Stimulated activated CD4-positive, alpha-beta T cell treated with anti-CD3 and anti-CD28 coated beads, Interleukin-15, amount 100 ng/mL, for 1 hour (primary cell): ENCODE results near the gene WDR93.

Experiments used
- DNase-seq, 2 donors: peaks; one replicate each; pipeline ENCODE4 v3.0.0-alpha.2; 2020; ENCODE audit warnings: low read depth in 1 of 2, low spot score in 1 of 2

The WDR93 gene

DNA sequence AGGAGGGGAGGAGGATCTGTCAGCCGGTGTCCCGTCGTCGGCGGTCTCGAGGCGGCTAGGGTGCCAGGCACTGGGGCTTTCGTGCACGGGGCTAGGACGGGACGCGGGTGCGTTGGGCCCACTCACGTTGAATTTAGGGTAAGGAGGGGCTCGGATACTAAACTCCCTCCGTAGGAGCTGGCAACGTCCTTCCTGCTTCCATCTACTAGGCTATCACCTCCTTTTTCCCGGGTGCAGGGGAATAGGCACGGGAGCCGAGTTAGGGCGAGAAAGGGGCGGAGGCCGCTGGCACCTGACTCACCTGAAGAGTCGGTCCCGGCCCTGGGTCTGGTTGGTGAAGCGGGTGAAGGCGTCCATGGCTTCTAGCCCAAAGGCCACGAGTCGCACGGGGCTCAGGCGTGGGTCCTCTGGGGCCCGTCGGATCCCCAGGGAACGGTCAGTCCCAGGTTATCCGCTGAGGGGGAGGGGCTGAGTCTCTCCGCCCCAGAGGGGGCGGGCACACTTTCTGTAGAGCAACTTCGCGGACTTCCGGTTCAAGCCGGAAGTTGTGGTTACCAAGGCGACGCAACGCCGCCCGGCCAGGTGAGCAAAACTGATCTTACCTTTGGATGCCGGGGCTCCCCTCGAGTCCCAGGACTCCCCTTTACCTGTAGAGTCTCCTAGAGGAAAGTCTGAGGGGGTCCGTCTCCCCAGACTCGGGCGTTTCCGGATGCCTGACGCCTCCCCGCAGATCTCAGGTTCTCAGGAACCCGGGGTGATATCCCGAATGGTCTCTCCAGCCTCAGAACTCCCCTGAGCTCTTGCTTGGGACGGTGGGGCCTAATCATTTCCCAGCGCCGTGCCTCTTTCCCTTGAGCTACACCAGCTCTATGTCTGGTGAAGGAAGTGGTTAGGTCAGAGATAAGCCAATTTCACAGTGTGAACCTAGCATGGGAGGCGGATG lies at the start of gene WDR93, which contains the start of gene PEX11A:
Gene WDR93 (plus strand): TSS at position 536 of the 943 bp plus-strand sequence. CDS start 10,936 bp downstream, outside the sequence.
Gene PEX11A (minus strand): TSS at position 479 of the 943 bp plus-strand sequence. CDS start 122 bp downstream, at position 357.
- DNase-seq = peak; percentile 53 to 64

DNA sequence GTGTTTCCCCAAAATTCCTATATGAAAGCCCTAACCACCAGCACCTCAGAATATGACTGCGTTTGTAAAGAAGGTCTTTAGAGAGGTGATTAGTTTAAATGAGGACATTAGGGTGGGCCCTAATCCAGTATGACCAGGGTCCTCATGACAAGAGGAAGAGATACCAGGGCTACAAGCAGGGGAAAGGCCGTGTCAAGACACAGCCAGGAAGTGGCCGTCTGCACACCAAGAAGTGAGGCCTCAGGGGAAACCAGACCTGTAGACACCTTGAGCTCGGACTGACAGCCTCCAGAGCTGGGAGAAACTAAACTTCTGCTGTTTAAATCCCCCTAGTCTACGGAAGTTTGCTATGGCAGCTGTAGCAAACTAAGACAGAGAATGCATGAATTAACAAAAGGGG lies 49.6 kb upstream of the WDR93 start:
- DNase-seq = no peak

DNA sequence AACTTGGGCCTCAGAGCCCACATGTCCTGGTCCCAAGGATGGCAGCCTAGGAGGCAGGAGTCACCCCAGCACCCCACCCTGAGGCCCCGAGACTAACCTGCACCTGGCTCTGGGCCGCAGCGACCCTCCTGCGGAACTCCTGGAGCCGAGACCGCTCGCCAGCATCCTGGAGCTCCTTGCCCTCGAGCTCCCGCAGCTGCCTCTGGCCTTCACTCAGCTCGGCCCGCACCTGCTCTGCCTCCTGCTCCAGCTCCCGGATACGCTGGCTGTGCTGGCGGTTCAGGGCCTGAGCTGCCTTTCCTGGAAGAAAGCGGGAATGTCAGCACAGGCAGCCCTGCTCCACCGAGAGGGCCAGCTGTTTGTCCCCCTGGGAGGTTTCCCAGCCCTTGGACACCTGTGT lies 48.5 kb upstream of the WDR93 start:
- no peak for DNase-seq

DNA sequence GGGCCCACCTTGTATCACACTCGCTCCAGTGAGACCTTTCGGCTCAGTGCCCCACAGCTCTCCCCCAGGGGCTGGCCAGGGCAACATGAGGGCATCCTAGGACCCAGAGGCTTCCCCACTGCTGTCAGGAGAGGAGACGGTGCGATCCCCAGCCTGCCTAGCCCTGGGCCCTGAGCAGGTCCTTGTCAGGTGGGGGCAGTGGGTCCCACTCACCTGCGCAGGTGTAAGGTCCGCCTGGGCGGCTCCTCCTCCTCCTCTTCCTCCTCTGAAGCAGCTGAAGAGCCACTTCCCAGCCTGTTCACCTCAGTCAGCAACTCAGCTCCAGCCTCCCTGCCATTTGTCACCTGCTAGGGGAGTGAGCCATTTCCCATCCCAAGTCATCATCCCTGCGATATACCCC lies 44.9 kb upstream of the WDR93 start:
- DNase-seq = no peak

DNA sequence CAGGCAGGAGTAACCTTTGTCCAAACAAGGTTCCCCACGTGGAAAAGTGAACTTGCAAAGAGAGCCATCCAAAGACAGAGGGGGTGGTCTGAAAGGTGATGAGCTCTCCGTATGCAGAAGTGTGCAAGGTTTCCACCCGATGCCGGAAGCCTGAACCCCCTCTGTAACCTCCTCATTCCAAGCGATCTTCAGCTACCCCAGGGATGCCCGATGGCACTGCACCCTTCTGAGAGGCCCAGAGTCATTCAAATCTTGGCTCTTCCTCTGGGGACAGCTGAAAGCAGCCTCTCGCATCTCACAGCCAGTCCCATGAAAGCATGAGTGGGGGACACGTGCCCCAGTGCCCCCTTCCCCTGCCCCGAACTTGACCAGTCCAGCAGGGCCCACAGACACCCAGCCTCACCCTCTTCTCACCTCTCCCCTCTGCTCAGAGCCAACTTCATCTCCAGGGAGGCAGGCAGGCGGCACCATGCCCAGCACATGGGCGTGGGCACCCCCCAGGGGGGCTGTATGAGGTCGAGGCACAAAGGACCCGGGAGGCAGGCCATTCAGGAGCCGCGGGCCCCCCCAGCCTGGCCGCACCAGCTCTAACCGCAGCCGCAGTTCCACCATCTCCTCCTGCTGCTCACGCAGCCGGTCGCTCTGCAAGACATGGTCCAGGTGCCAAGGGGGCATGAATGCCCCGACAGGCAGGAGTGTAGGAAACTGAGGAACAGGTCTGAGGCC lies 44.0 kb upstream of the WDR93 start:
- no peak for DNase-seq

DNA sequence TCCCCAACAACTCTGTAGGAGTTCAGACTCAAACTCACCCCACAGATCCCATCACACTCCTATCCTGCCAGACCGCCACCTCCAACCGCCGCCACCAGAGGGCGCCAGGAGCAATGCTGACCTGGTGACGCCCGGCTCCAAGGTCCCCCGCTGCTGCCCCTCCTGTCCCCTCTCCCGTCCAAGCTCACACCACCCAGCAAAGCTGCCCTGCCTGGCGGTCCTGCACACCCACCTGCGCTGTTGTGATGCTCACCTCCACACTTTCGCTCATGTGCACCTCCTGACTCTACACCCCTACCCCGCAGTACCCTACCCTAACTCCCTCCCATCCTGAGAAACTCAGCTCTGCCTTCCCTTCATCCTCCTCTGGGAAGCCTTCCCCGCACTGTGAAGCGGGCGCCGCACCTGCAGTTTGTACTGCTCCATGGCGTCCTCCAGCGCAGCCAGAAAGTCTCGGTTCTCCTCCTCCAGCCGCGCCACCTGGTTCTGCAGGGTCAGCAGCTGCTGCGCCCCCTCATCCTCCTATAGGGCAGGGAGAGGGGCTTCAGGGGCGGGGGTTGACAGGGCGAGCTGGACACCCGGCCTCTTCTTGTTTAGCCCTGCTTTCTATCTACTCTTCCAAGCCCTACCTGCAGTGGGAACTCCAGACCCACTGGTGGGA lies 43.3 kb upstream of the WDR93 start:
- DNase-seq = peak in 1 of 2 donors; percentile 44

DNA sequence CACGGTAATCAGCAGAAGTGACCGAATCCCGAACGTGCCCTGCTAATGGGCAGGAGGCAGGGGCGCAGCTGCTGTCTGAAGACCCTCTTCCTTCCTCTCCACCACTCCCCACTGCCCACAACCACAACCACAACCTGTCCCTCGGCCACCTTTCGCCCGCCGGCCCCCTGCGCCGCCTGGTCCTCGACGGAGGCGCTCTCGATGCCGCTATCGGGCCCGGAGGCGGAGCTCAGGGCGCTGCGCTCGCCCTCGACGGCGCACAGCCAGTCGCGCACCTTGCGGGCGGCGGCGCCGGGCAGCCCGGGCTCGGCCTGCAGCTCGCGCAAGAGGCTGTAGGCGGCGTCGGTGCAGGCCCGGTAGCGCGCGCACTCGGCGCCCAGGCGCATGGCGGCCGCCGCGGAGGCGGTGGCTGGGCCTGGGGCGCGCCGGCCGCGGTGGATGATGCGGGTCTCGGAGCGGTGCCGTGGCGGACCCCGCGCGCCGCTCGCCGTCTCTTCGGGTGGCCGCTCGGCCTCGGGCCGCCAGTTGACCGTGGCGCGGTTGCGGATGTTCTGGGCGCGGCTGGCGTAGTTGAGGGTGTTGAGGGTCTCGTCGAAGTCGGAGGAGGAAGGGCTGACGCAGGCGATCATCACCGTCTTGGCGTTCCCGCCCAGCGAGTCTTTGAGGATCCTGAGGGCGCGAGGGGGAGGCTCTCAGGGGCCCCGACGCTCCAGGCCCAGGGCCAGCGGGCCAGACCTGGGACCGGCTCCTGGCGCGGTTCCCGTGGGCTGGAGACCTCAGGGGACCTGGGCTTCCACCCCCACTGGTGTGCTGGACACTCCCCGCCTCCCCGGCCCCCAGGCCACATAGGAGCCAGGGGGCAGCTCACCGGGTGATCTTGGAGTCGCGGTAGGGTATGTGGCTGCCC lies 42.3 kb upstream of the WDR93 start:
- no peak for DNase-seq

DNA sequence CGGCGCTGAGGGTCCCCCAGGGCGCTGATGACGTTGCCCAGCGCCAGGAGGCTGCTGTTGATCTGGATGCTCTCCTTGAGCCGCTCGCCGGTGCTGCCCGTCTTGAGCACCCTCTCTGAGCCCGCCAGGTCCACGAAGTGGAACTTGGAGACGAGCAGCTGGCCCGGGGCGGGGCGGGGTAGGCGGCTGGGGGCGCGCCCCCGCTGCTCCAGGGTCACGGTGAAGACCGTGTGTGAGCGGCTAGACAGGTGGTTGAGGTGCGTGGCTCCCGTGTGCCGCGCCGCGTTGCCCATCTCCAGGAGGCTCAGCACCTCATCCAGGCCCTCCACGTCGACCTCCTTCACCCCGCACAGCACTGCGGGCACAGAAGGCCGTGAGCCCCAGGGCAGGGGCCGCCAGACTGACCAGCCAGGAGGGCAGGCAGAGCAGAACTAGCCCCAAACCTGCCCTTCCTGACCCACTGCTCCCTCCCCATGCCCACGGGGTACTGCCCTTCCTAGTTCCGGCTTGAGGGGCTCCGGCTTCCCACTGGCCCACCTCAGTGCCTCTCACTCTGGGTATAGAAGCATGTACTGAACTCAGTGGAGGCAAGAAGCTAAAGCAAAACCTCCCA lies 41.5 kb upstream of the WDR93 start:
- DNase-seq = no peak

DNA sequence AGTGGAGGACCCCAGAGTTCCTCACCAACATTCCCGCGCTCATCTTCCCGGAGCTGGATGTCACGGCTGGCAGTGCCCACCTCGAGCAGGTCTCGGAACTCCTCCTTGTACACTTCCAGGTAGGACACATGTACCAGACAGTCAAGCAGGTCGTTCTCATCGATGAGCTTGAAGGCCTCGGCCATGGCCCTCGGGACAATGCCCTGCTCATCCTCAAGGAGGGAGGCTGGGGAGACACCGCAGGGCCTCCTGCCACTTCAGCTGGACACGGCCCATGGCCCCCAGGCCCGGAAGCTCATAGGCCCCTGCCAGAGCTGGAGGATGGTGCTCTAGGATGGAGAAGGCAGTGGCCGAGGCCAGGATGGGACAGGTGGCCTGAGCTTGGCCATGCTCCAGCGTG lies 40.9 kb upstream of the WDR93 start:
- DNase-seq = no peak

DNA sequence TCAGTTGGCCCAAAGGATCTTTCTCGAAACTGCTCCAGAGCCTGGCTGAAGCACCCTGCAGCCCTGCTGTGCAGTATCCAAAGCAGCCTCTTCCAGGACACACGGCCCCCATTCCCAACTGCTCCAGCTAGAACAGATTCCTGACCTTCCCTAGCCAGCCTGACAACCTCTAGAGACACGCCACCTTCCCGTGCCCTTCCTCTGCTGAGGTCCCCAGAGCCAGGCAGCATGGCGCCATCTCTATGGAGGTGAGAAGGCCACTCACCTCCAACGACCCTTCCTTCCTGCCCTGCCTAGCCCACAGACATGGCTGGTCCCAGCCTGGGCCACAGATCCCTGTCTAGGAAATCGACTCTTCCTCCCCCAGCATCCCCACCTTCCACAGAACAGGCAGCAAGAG lies 38.5 kb upstream of the WDR93 start:
- DNase-seq = no peak

DNA sequence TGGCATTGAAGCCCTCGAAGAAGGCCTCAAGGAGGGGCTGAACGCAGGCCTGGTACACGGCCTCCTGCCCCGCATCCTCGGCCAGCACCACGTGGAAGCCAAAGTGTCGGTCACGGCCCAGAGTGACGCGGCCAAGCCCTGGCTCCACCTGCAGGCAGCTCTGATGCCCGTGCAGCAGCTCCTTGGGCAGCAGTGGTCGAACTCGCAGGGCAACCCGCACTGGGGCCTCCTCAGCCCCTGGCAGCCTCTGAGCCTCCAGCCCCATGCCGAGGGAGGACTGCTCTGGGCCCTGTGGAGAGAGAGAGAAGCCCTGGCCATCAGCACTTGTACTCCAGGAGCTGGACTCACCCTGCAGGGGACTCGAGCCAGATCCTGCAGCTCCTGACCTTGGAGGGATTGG lies 37.9 kb upstream of the WDR93 start:
- no peak for DNase-seq

DNA sequence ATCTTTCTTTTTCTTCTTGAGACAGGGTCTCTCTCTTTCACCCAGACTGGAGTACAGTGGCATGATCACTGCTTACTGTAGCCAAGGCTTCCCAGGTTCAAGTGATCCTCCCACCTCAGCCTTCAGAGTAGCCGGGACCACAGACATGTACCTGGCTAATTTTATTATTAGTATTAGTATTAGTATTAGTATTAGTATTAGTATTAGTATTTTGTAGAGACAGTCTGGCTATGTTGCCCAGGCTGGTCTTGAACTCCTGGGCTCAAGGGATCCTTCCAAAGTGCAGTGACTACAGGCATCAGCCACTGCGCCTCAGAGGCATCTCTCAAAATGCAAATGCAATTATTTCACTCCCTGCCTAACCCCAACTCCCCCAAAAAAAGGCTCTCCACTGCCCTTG lies 37.0 kb upstream of the WDR93 start:
- no peak for DNase-seq

DNA sequence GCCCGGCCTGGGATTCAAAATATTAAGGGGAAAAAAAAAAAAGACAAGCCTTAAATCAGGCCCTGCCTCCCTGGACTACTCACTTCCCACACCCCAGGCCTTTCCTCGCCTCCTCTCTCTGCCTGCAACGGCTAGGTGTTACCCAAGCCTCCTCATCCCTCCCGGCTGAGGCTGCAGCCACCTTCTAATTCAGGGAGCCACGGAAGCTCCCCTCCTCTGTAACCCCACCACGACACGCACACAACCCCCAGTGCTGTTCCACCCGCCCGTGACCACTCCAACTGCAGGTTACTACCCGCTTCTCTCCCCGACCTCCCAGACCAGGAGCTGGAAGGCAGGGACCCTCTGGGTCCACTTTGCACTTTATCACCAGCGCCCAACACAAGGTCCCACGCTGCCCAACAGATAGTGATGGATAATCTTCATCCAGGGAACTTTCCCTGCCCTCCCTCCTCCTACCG lies 36.3 kb upstream of the WDR93 start:
- no peak for DNase-seq

DNA sequence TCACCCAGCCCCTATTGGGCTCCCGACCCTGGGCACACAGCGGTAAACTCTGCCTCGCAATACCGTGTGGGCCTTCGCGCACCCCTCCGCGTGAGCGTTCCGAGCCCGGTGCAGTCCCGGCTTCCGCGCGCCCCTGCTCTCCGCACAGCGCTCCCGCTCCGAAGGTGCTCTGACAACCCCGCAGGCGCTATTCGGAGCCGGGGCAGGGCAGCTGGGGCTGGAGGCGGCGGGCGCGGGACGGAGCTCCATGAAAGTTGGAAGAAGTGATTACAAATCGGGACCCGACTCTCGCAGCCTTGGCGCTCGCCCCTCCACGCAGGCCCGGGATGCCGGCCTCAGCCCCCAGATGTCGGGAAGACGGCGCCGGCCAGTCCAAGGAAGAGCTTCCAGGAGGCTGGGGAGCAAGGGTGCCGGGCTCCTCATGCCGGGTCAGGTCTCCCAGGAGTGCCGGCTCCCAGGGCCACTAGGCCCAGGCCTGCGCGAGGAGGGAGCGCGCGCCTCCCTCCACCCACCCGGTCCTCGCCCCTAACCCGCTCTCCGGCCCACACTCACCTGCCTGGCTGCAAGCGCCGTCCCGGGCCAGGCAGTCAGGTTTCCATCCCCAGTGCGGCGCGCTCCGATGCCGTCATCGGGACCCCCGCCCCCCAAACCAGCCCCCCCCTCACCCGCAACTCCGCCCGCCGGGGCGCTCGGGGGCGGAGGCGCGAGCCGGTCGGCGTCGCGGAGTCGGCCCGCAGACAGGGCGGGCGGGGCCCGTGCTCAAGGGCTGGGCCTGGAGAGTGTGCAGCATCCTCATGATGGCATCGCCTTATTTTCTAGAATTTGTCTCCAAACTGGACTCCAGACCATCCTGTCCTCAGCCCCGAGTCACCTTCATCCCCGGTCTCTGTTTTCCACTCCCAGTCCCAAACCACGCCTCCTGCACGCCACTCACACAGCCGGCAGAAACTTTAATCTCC lies 35.5 kb upstream of the WDR93 start, which contains the start of gene KIF7:
Gene KIF7 (minus strand): TSS at position 621 of the 959 bp plus-strand sequence. CDS start 2,537 bp downstream, outside the sequence.
- DNase-seq = no peak

DNA sequence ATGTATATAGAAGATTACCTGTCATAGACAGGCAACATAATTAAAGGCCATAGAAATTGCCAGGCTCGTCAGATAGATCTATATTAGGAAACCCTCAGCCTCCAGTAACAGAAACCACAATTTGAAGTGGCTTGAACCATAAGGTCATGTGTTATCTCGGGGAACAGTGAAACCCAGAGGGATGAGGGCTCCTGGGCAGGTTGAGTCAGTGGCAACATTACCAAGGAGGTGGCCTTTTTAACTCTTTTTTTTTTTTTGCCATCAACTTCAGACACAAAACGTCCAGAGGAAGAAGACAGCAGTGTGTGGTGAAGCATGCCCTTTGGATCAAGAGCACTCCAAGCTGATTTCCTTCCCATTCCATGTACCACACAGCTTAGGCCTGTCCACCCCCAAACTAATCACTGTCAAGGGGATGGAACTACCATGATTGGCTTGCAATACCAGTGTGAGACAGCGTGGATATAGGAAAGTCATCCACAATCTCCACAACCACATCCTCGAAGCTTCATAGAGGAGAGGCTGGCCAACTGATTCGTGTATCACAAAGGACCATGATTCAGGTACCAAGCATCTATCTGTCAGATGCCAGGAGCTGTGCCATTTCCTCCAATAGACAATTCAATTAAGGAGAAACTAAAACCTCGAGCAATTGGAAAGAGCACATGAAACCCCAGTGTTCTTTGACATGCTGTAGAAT lies 34.3 kb upstream of the WDR93 start:
- DNase-seq = no peak

DNA sequence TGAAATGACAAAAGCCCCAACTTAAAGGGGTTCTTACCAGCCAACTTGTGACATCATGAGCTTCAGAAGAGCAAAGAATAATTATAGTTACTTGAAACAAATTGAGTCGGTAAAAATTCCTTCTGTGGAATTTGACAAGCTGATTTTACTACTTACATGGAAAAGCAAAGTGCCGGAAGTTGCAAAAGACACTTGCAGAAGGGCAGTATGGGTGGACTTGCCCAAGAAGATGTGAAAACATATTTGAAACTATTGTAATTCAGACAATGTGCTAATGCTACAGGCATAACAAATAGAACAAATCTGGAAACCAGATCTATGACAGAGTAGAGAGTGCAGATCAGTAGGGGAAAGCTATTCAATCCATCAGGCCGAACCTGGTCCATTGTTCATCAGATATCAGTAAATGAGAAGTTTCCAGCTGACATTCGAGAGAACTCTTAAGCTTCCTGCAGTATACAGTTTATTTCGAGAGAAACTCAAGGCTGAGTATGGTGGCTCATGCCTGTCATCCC lies 32.9 kb upstream of the WDR93 start:
- no peak for DNase-seq

DNA sequence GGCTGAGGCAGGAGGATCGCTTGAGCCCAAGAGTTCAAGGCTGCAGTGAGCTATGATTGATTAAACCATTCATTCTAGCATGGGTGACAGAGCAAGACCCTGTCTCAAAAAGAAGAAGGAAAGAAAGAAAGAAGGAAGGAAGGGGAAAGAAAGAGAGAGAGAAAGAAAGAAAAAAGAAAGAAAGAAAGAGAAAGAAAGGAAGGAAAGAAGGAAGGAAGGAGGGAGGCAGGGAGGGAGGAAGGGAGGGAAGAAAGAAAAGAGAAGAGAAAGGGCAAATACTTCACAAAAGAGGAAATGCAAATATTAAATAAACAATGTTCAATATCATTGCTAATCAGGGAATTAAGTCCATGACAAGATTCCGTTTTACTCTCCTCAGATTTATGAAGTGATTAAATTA lies 31.3 kb upstream of the WDR93 start:
- DNase-seq = no peak

DNA sequence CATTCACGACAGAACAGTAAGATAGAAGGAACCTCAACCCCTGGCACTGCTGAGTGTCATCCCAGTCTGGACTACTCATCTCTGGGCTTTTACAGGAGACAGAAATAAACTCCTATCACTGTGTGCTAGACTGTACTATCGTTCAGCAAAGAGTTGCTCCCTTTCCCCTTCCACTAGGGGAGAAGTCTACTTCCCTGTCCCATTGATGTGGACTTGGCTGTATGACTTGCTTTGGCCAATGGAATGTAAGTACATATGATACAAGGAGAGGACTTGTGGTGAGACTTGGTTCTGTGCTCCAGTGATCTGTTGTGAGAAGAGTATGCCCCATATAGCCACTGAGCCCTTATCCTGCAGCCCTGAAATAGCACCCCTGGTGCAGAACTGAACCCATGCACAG lies 30.1 kb upstream of the WDR93 start:
- no peak for DNase-seq
